GM23338 (cell line): ENCODE measurements around the gene CTNNA2.

Experiments used
- CREB1 ChIP-seq: fragments of 250-450 bp; sonication (Bioruptor Pico); IDR thresholded peaks from 2 replicates; pipeline ENCODE4 v1.5.0; 2020; ENCODE audit warnings: low read depth, mild to moderate bottlenecking, moderate library complexity
- EZH2 ChIP-seq: fragments of 200-600 bp; sonication (generic); IDR thresholded peaks from one replicate; pipeline ENCODE4 v1.8.0; 2017; ENCODE audit warnings: antibody characterized with exemption, mild to moderate bottlenecking, low read depth; ENCODE audit not compliant: unreplicated experiment
- EZH2phosphoT487 ChIP-seq: fragments of 200-600 bp; sonication (generic); IDR thresholded peaks from one replicate; pipeline ENCODE4 v1.8.1; 2018; ENCODE audit warnings: antibody characterized with exemption; ENCODE audit not compliant: unreplicated experiment
- NANOG ChIP-seq: IDR thresholded peaks from 2 replicates; pipeline ENCODE4 v1.6.1; 2016; ENCODE audit warnings: antibody characterized with exemption, borderline replicate concordance
- POLR2AphosphoS5 ChIP-seq: IDR thresholded peaks from 2 replicates; pipeline ENCODE4 v1.6.1; 2016; ENCODE audit warnings: antibody characterized with exemption, low read depth
- ZNF331 ChIP-seq: fragments of 250-450 bp; sonication (Bioruptor Pico); IDR thresholded peaks from 2 replicates; pipeline ENCODE4 v1.5.0; 2020; ENCODE audit warnings: low read depth, mild to moderate bottlenecking, moderate library complexity
- TF ChIP-seq, protein P1 (sequence below), 2 experiments: fragments of 200-600 bp in 1 of 2; sonication (generic) in 1 of 2; conservative IDR thresholded peaks; 2 replicates each; pipeline versions ENCODE4 v1.5.1 to v1.6.1; 2016 to 2017; ENCODE audit warnings: antibody characterized with exemption in 2 of 2, low read depth in 2 of 2, mild to moderate bottlenecking in 2 of 2, moderate library complexity in 1 of 2
- TF ChIP-seq, protein P2 (sequence below): IDR thresholded peaks from one replicate; pipeline ENCODE4 v1.6.1; 2018; ENCODE audit warnings: antibody characterized with exemption; ENCODE audit not compliant: unreplicated experiment

DNA sequence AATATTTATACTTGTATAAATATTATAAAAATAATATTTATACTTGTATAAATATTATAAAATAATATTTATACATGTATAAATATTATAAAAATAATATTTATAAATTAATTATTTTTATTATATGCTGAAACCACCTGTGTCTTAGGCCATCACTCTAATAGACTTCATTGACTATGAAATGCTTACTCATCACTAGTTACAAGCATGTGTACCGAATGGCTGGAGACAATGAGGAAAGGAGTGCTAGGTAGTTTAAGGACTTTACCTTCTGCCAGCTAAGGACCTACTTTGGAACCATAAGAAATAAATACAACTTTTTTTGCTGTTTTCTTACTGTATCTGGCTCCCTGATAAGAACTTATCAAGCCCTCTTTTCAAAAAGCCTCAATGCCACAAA, 562.9 kb downstream of the CTNNA2 start:
- TF ChIP-seq, protein P1, sequence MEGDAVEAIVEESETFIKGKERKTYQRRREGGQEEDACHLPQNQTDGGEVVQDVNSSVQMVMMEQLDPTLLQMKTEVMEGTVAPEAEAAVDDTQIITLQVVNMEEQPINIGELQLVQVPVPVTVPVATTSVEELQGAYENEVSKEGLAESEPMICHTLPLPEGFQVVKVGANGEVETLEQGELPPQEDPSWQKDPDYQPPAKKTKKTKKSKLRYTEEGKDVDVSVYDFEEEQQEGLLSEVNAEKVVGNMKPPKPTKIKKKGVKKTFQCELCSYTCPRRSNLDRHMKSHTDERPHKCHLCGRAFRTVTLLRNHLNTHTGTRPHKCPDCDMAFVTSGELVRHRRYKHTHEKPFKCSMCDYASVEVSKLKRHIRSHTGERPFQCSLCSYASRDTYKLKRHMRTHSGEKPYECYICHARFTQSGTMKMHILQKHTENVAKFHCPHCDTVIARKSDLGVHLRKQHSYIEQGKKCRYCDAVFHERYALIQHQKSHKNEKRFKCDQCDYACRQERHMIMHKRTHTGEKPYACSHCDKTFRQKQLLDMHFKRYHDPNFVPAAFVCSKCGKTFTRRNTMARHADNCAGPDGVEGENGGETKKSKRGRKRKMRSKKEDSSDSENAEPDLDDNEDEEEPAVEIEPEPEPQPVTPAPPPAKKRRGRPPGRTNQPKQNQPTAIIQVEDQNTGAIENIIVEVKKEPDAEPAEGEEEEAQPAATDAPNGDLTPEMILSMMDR (conservative IDR thresholded peaks at IDR 0.05; ENCODE audit: low read depth in 2 of 2): no peak
- TF ChIP-seq EZH2phosphoT487: no peak
- TF ChIP-seq POLR2AphosphoS5: no peak
- TF ChIP-seq, protein P2, sequence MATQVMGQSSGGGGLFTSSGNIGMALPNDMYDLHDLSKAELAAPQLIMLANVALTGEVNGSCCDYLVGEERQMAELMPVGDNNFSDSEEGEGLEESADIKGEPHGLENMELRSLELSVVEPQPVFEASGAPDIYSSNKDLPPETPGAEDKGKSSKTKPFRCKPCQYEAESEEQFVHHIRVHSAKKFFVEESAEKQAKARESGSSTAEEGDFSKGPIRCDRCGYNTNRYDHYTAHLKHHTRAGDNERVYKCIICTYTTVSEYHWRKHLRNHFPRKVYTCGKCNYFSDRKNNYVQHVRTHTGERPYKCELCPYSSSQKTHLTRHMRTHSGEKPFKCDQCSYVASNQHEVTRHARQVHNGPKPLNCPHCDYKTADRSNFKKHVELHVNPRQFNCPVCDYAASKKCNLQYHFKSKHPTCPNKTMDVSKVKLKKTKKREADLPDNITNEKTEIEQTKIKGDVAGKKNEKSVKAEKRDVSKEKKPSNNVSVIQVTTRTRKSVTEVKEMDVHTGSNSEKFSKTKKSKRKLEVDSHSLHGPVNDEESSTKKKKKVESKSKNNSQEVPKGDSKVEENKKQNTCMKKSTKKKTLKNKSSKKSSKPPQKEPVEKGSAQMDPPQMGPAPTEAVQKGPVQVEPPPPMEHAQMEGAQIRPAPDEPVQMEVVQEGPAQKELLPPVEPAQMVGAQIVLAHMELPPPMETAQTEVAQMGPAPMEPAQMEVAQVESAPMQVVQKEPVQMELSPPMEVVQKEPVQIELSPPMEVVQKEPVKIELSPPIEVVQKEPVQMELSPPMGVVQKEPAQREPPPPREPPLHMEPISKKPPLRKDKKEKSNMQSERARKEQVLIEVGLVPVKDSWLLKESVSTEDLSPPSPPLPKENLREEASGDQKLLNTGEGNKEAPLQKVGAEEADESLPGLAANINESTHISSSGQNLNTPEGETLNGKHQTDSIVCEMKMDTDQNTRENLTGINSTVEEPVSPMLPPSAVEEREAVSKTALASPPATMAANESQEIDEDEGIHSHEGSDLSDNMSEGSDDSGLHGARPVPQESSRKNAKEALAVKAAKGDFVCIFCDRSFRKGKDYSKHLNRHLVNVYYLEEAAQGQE: no peak
- no peak for TF ChIP-seq EZH2
- no peak for TF ChIP-seq NANOG
- TF ChIP-seq ZNF331 (CRISPR knock-in tag): no peak
- no peak for TF ChIP-seq CREB1
